GM21529 (cell line): ENCODE data around the gene FRMPD4.

ENCODE experiments used
- ATAC-seq: cut with Tn5 transposase; IDR thresholded peaks from one replicate; pipeline ENCODE4 v1.9.1; 2021; ENCODE audit not compliant: unreplicated experiment

FRMPD4 gene

DNA sequence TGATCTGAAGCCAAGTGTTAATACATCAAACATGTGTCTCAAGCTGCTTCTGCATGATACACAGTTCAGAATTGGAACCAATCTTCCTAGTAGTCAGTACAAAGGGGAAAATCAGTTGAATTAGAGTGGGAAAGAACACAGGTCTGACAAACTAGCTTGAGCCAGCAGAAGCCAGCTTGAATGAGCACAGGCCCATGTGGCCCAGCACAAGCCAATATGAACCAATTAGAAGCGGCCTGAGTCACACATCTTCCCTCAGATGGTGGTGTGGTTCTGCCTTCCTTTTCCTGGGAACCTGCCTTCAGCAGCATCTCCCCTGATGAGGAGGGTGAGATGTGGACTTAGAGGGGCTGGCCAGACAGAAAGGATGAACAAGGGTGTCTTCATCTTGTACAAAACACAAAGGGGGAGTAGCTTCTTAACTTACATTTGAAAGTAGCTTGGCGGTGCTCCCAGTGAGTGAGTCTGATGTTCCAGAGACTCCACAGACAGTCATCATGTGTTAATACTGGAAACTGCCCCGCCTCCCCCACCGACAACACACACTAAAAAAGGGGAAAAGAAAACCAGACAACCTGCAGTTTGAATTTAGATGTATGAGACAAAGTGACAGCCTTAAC, 72.0 kb downstream of the FRMPD4 start:
- no peak for ATAC-seq

DNA sequence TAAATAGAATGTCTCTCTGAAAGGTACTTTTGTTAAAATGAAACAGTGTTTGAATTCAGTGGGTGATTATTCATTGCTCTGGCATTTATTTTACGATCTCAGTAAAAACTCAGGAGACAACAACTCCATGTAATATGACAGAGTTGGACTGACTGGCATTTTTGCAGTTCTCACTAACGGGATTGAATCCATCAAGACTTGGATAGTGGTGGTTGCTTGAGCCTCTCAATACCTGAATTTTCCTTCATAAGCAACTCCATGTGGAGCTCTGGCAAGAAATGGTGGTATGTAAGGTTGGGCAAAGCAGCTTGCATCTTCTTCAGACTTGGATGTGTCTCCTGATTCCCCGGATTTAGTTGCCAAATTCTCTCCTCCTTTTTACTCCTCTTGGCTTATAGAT, 72.7 kb downstream of the FRMPD4 start:
- no peak for ATAC-seq

DNA sequence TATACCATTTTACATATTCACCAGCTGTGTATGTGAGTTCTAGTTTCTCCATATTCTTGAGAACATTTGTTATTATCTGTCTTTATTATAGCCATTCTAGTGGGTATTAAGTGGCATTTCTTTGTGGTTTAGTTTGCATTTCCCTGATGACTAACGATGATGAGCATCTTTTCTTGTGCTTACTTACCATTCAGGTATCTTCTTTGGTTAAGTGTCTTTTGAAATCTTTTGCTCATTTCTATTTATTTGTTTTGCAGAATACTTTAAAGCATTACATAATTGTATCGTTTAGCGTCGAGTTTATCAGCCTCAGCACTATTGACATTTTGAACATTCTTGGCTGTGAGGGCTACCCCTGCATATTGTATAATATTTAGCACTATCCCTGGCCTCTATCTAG, 85.4 kb downstream of the FRMPD4 start:
- no peak for ATAC-seq

DNA sequence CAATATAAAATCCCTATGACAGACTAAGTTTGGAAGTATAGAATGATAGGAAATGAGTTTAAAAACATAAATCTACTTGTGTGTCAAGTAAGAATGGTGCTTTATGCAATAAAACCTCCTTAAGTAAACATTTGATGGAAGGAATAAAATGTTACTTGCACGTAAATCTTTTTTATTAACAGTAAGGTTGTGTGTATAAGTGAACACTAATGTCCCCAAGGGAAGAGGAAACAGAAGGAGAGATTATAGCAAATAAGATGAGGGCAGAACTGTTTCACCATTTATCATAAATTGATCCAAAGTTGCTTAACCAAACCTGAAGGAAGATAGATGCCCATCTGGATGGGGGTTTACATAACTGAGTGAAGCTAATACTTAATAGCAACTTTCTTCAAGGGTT, 86.8 kb downstream of the FRMPD4 start:
- no peak for ATAC-seq

DNA sequence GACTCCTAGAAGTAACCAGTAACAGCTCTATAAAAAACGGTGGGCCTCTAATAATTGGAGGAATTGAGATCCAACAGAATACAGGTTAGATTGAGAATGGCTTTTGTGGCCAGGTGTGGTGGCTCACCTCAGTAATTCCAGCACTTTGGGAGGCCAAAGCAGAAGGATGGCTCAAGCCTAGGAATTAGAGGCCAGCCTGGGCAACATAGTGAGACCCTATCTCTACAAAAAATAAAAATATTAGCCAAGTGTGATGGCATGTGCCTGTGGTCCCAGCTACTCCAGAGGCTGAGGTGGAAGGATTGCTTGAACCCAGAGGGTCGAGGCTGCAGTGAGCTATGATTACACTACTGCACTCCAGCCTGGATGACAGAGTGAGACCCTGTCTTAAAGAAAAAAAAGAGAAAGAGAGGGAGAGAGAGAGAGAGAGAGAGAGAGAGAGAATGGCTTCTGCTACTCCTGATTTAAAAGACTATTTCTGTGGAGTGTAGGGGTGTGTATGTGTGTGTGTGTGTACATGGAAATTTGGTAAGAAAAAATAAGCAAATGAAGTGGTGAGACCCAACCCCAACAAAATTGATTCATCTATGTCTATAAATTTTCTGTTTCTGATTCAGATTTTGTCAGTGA, 89.3 kb downstream of the FRMPD4 start:
- no peak for ATAC-seq

DNA sequence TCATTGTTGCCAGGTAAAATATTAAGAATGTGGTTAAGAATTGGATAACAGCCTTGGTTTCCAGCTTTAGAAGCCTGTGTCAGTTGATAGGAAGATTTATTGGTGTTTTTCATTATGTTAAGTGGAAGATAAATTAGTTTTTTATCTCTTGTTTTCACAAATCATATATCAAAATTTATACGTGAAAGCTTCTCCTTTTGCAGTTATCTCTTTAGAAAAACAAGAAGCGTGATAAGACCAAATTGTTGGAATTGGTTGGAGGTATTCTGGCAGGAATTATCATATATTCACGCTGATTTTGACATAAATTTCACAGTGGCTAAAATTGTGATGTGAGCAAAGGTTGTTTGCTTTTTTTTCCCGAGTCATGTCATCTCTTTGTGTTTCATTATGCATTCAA, 90.6 kb downstream of the FRMPD4 start:
- no peak for ATAC-seq

DNA sequence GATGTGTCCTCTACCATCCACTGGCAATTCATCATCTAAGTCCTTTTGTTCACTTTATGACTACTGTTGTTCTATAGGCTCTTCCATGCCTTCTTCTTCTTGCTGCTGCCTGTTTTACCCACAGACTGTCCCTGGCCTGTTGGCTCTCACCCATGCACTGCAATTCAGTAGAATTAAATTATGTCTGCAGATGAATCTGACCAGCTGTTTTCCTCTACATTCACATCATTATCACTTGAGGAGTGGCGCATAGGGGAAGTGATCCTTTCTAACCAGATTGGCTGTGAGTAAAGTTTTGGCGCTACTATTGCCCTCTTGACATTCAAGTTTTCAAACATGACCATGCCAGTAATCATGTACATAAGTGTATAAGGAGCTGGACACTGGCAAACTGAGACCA, 91.7 kb downstream of the FRMPD4 start:
- no peak for ATAC-seq

DNA sequence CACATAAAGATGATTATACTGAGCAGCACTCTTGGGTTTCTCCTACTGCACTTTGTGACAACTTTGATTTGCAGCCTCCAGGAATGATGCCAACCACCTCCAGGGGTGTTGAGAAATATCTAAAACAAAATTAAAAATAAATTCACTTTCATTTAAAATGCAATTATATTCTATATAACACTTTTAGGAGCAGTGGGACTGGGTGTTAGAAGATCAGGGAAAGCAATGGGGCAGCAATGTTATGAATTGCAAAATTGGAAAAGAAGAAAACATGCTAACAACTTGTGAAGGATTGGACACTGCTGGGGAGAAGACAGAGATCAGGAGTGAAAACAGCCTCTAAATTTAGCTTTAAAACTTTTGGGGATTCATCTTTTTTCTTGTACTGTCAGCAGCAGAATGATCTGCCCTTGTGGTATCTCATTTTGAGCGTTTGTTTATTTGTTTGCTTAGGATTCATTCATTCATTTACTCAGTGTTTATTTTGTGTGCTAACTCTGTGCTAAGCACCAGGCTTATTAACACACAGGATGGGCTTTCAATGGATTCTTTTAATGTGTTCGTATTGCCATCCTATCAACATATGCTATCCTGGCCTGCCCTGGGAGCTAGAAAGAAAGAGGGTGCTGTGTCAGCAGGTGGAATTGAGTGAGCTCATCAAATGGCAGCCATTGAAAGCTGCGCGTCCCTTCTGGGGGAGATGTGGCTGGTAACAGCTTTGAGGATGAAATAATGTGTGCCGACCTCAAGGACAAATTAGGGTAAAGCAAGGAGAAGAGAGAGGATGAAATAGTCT, 96.5 kb downstream of the FRMPD4 start:
- ATAC-seq, result no peak

DNA sequence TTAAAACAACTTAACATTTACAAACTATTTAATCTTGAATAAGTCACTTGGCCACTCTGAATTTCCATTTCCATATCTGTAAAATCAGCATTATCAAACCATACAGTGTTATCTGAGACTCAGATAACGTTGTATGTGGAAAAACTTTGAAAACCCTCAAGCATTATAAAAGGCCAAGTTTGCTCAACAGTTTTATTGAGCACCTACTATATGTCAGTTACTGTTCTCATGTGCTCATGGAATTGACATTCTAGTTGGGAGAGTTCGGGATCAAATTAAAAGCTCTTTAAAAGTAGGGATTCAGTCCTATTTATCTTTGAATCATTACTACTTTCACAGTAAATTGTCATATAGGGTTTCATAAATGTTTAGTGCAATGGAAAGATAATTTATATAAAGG, 97.9 kb downstream of the FRMPD4 start:
- ATAC-seq, result no peak

DNA sequence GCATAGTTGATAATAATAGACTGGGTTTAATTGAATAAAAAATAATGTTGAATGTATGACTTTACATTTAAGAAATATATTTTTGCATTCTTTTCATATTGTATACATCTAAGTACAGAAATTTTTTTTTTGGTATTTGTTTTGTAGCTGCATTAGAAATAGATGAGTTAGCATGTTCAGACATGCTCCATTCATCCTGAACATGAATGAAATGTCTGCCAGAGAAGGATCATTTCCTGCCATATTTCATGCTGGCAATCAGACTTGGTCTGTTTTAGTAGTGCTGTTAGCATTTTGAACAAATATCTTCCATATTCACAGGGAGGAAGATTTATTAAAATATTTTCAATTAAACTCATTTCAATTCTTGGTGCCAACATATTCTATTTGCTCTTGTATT, 98.9 kb downstream of the FRMPD4 start:
- ATAC-seq, result no peak

DNA sequence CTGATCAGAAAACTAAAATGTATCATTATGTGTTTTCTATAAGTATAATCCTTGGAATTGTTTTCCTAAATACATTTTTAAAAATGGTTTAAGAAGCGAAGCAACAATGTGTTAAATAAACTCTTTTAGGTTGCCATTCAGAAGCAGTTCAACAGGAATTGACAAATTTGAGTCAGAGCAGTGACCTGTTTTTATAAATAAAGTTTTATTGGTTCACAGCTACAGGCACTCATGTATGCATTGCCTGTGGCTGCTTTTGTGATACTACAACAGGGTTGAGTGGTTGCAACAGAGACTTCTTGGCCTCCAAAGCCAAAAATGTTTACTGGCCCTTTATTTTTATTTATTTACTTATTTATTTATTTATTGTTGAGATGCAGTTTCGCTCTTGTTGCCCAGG, 99.5 kb downstream of the FRMPD4 start:
- no peak for ATAC-seq

DNA sequence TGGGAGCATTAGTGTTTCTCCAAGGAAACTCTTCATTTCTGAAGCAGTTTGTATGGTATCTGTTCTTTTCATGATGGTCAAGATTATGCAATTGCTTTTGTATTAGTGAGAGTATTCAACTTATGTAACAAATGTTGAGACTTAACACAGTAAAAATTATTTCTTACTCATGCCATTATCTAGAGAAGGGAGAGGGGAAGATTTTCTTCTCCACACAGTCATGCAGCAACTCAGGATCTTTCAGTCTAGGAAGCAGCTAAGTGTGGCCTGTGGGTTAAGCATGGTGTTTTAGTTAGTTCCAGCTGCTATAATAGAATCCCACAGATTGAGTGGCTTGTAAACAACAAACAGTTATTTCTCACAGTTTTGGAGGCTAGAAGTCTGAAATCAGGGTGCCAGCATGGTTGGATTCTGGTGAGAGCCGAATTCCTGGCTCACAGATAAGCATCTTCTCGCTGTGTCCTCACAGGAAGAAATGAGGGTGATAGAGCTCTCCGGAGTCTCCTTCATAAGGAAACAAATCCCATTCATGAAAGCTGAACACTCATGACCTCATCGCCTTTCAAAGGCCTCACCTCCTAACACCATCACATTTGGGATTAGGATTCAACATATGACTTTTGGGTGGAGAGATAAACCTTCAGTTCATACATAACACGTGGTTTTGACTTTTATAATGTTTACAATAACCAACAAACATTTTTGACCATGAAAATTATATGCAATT, 101.2 kb downstream of the FRMPD4 start:
- no peak for ATAC-seq

DNA sequence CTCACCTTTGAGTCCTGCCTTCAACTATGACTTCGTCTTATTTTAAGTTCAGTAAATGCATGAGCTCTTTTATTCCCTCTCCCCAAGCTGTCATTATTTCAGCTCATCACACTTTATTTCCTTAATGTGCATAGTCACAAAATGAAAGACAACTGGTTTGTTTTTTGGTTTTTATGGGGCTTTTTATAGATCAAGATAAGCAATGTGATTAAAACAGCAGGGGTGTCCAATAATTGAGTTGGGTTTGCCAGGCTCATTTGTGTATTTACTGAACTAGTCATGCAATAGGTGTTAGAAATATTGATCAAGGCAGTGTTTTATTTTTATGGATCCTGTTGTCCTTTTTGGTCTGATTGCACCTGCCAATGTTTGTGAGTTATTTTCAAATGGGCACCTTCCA, 102.2 kb downstream of the FRMPD4 start:
- no peak for ATAC-seq

DNA sequence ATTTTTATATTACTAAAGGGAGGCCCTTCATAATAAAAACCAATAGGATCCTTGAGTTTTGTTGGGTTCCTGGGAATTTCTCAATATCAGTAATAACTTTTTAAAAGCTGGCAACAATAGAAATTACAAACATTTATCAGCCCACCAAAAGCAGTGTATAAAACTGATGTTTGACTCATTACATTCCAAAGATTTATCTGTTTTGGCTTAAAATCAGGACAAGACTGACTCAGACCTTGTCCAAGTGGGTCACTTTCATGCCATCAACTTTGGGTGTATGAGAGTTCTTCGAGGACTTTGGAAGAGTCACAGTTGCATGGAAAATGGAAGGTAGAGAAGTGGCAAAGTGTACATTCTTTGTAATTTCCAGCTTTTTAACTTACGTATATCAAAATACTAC, 102.8 kb downstream of the FRMPD4 start:
- no peak for ATAC-seq

DNA sequence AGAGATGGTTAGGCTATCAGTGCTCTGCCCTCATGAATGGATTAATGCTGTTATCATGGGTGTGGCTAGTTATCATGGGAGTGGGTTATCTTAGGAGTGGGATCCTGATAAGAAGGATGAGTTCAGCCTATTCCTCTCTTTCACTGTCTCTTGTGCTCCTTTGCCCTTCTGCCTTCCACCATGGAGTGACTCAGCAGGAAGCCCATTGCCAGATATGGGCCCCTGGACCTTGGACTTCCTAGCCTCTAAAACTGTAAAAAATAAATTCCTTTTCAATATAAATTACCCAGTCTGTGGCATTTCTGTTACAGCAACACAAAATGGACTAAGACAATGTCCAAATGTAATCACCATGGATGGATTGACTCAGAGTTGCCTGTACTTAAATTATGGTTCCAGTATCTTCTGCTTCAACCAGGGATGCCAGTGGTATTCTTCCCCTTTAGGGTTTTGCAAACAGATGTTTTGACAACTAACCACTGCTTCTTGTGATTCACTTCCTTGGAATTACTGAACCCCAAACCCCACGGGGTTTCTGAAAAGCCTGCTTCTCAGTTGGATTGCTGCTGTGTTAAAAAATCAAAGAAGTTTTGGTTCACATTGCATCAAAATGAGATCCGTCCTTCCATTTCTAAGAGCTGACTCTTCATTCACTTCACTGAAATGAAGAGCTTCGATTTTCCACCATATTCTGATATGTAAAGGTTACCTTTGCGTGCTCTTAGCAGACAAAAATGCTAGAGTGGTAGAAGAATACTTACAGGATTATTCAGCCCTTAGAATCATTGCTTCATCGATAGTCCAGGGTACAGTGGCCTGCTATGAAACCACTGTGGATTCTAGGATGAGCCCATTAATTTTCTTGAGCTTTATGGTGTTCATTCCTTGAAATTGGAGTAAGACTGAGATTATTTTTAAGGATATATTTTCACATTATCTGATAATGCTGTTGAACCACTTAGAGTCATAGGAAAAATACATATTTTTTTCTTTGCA, 107.7 kb downstream of the FRMPD4 start:
- no peak for ATAC-seq

DNA sequence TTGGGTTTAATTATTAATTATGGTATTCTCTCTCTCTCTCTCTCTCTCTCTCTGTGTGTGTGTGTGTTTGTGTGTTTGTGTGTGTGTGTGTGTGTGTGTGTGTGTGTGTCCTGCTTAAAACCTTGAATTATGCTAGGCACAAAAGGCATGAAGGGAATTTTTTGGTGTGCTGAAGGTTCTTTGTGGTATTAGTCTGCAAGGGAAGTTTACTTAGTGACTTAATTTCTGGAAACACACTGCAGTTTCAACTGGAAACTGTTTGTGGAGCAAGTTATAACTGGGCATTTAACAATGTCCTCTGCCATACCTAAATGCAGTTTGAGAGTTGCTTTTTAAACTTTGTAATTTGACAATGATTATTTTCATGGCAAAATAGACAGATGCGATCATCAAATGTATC, 111.7 kb downstream of the FRMPD4 start:
- no peak for ATAC-seq

DNA sequence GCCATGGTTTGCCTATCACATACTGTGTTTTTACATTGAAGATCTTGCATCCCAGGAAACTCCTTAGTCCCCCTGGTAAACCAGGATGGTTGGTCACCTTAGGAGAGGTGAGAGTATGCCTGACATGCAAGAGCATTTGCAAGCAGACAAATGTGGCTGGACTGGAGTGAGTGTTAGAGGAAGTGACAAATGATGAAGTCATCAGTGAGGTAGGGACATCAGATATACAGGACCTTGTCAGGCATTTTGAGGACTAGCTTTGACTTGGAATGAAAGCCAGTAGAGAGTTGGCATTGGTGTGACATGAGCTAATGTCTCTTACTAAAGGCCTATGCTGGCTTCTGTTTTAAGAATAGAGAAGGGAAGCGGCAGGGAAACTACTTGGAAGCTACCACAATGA, 124.9 kb downstream of the FRMPD4 start:
- ATAC-seq, result no peak

DNA sequence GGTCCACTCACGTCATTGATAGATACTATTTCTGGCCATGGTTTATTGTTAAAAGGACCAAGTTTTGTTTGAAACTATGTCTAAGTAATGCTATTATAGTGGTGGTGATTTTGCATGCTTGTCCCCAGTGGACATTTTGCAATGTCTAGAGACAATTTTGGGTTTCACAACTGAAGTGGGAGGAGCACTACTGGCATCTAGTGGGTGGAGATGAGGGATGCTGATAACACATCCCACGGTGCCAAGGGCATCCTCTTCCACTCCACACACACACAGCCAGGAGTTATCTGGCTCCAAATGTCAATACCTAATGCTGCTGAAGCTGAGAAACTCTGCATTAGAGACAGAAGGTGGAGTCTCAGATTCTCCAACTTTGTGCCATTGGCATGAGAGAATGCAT, 131.2 kb downstream of the FRMPD4 start:
- no peak for ATAC-seq

DNA sequence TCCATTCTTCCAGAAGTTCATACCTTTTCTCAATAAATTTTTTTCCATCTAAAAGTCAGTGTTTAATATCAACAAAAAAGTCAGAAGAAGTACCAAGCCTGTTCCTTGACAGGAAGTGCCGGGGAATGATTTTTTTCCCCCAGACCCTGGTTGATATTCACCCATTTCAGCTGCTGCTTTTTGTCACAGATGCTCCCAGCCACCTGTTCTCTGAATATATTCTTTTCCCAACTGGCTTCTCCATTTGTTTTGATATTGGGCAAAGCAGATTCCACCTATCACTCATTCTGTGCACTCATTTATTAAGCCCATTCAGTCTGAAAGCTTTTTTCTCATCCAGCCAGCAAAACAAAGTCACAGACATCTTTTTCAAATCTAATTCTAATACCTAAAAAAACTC, 139.9 kb downstream of the FRMPD4 start:
- no peak for ATAC-seq

DNA sequence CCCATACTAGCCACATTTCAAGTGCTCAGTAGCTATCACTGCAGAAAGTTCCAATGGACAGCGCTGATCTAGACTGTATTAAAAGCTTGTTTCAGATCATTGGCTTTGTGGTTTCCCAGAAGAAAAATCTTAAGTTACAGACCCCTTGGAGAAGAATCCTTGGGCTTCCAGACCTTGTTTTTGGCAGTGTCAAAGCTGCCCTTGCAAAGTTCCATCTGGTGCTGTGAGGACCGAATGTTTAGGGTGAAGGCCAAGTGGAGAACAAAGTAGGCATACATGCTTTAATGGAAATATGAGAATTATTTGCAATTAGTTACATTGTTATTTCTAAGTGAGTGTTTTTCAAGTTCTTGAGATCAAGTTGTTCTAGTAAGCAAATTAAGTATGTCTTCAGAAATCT, 144.7 kb downstream of the FRMPD4 start:
- ATAC-seq, result no peak
